Activated T-cell treated with anti-CD3 and anti-CD28 coated beads, Interleukin-2, amount 50 U/mL, for 48 hours (primary cell): ENCODE results near the gene PTPRE.
A peak's percentile ranks its signal among the peaks of the same experiment; 100 is the strongest.

ENCODE experiments used
- DNase-seq, 2 experiments: peaks; one replicate each; pipeline ENCODE4 v3.0.0-alpha.2; 2020

Gene PTPRE

DNA sequence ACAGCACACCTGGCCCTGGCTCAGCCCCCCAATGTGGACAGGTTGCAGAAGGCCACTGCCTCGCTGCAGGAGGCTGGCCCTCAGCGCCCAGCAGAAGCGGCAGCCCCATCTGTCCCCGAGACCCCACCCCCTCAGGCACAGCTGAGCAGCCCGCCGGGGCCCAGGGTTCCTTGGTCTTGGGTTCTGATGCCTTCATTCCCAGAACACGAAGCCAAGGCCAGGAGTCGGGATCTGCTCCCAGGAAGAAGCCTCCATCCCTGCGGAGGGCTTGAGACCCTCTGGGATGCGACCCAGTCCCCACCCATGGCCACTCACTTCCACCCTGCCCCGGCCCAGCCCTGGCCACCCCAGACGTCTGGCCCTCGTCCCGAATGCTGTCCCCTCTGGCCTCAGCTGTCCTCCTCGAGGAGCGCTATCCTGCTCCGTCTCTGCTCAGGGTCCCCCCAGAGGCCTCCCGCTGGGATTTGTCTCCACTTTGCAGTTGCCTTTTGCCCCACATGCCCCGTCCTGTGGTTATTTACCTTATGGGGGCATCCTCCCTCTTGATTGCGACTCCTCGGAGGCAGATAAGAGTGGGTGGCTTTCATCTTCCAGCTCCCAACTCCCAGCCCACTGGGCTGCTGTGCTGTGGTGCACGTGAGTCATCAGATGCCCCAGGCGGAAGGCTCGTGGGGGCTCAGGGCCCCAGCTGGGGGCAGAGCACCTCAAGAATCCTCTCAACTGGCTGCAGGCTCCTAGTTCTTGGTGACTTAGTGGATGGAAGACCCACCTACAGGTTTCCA lies 121.8 kb downstream of the PTPRE start:
- peak; percentile 37 to 48 for DNase-seq

- no peak for DNase-seq
Observed at GRCh38 chr10:128029290-128029651, 122.4 kb downstream of the PTPRE start.

DNA sequence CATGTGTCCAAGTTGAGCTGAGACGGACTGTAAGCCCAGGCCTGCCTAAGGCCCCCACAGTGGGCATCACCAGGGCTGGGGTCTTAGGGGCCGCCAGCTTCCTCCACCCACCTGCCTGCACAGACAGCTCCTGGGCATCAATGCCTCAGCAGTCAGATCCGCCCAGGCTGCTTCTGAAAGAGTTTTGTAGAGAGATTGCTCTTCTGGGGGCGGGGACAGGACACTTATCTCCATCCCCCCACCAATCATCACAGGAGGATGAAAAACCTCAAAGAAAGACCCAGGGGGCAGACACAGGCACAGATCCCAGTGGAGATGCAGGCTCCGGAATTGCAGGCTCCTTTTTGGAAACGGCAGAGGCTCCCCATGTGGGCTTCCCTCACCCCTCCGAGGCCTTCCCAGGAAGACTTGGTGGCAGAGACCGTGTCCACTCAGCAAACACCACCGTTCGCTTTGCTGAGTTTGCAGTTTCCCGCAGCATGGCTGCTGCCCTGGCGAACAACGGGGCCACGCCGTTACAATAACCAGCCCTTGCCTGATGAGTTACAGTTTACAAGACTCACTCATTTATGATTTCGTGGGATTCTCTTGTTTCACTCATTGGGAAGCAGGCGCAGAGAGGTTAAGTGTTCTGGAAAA lies 122.9 kb downstream of the PTPRE start:
- DNase-seq: no peak

DNA sequence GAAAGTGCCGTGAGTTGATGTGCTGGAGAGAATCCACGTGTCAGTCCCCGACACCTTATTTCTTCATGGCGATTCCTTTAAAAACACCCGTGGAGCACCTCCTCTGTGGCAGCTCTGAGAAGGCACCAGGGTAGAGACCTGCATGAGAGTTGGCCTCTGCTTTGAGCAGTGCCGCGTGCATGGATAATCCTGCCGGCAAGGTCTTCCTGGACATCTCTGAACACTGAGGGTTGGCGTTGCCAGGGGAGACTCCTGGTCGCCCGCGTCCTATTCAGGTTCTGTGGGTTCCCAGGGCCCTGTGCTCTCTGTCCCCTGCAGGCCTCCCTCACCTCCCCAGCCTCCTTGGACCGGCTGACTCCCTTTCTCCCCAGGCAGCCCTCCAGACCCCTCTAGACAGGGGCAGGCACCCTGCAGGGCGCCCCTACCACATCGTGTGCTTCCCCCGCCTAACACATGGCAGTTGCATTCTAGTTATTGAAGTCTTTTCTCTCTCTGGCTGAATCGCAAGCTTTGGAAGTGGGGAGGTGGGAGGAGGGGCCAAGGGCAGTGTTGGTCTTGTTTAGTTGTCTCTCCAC lies 123.7 kb downstream of the PTPRE start:
- DNase-seq: no peak

DNA sequence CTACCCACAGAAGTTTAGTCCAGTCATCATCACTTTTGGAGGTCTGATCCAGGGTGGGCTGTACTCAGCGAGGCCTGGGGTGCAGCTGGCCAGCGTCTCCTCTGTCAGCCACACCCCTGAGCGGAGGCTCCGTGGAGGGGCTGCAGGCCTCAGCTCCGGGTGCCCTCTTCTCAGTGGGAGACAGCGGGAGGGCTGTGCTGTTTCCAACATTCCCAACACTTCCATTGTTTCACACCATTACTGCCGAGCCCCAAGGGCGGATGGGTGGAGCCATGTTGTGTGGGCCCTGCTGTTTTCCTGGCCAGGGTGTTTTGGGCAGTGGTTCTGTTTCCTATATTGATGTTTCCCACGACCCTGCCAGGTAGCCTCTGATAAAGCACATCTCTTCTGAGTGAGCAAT lies 124.3 kb downstream of the PTPRE start:
- no peak for DNase-seq

- no peak for DNase-seq
Observed at GRCh38 chr10:128032466-128032865, 125.6 kb downstream of the PTPRE start.

DNA sequence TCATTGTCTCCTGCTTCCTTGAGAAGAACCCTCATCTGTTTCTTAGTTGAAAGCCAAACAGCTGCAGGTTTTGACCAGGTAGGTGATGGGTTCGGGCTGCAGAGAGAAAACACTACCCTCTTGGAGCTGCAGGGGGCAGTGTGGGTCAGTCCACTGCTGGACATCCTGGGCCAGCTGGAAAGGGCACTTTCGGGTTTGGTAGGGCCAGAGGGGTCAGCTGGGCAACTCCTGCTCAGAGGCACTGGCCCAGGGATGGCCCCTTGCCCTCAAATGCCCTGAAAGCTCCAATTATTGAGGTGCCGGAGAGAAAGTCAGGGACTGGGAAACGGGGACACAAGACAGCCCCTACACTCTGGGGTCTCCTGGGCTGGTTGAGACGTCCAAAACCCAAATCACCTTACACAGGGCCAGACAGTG lies 128.7 kb downstream of the PTPRE start:
- DNase-seq: peak; percentile 77 to 81

DNA sequence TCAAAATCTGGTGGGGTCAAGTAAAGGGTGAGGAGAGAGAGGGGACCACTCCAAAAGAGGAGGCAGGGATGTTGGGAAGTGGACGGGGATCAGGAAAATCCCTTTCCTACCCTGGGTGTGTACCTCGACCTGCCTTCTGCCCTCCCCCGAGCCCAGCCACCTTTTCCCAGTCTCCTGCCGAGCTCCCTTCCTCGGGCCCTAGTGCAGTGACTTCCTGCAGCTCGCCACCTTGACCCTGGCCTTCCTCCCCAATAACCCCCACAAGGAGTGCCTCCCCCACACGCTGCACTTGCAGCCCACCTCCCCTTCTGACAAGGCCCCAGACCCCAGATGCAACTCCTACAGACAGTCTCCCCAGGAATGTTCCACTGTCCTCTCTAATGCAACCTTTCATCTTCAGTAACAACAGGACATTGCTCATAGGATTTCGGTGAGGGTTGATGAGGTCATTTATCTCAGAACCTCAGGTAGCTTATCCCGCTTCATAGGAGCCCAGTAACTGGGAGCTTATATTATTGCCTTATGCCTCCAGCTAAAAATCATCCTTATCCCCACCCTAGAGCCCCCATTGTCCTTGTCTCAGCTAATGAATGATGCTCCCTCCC lies 129.2 kb downstream of the PTPRE start:
- no peak for DNase-seq

- DNase-seq: no peak
Observed at GRCh38 chr10:128036746-128037543, 130.0 kb downstream of the PTPRE start.

GRCh38 chr10:128040096-128040495 lies 133.2 kb downstream of the PTPRE start:
- DNase-seq: no peak

DNA sequence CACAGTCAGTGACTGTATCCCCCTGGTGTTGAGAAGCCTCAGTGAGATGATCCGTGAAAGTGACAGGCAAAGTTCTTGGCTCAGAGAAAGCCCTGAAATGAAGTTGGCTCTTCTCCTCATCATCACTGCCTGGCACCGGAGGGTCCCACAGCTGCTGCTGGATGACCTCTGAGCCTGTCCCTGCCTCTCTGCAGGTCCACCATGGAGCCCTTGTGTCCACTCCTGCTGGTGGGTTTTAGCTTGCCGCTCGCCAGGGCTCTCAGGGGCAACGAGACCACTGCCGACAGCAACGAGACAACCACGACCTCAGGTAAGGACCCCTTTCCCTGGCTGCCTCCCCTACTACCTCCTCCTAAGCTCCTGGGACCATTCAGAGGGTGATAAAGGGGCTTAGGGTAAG lies 133.8 kb downstream of the PTPRE start:
- no peak for DNase-seq

- DNase-seq: no peak
Observed at GRCh38 chr10:128042131-128042610, 135.3 kb downstream of the PTPRE start.

DNA sequence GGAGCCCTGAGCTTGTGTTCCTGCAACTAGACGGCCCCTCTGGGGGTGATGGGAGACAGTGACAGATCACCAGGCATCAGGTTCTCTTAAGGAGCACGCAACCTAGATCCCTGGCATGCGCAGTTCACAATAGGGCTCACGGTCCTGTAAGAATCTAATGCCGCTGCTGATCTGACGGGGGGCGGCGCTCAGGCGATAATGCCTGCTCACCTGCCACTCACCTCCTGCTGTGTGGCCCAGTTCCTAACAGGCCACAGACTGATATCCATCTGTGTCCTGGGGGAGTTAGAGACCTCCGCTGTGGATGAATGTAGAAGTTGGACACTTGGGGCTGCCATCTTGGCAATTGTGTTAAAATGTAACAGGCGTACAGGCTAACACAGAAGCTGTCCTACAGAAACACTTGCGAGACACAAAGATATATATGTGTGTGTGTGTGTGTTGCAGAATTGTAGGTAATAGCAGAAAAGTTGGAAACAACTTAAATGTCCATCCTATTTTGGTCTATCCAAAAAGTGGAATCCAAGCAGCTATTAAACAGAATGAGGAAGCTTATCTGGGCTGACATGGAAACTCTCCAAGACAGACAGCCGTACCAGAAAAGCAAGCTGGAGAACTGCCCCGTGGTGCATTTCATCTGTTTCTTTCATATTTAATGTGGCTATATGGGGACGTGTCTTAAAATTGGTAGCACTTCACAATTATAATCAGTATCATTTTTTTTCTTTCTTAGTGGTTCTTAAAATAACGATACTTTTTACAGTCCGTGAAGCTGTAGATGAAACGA lies 136.5 kb downstream of the PTPRE start:
- DNase-seq: no peak

GRCh38 chr10:128044186-128044585 lies 137.3 kb downstream of the PTPRE start:
- no peak for DNase-seq

DNA sequence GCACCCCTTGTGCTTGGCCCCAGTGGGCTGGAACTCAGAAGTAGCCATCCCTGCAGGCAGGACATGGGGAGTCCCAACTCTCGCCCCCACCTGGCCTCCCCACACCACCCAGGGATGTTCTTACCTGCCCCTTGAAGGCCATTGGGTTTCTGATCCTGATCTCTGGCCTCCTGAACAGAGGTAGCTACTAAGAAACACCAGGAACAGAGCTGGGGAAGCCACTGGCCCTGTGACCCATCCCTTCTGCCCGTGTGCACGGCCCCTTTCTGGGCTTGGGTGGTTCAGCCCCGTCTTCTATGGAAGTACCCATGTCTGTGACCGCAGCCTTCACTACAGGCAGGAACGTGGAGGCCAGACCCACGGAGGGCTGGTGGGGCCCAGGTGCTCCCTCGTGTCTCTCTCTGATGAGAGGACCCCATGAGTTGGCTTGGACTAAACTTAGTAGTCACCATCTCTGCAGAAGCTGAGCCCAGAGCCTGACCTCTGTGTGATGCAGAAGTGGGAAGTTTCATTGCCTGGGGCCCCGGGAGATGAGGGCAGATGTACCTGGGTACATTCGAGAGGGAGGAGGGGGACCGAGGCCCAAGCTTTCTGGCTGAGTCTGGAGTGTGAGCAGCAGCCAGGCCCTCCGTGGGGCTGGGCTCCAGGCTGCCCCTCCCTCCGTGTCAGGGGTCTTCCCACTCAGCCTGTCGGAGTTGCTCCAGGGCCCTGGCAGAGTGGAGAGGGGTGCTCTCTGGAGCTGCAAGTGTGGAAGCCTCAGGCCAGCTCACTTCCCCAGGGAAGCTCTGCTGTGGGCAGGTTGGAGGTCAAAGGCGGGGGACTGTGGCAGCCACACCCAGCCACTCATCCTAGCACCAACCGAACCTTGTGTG lies 138.3 kb downstream of the PTPRE start:
- no peak for DNase-seq

DNA sequence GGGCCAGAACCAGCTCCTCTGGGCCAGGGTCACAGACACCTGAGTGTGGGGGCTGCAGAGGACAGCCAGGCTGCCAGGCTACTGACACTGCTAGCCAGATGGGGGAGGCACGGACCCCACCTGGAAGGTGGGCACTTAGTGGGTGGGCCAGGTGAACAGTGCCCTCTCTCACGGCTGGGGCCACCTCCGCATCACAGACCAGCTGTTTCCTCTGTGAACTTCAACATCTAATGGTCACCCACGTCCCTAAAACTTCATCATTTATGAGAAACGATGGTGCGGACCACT lies 138.9 kb downstream of the PTPRE start:
- no peak for DNase-seq

DNA sequence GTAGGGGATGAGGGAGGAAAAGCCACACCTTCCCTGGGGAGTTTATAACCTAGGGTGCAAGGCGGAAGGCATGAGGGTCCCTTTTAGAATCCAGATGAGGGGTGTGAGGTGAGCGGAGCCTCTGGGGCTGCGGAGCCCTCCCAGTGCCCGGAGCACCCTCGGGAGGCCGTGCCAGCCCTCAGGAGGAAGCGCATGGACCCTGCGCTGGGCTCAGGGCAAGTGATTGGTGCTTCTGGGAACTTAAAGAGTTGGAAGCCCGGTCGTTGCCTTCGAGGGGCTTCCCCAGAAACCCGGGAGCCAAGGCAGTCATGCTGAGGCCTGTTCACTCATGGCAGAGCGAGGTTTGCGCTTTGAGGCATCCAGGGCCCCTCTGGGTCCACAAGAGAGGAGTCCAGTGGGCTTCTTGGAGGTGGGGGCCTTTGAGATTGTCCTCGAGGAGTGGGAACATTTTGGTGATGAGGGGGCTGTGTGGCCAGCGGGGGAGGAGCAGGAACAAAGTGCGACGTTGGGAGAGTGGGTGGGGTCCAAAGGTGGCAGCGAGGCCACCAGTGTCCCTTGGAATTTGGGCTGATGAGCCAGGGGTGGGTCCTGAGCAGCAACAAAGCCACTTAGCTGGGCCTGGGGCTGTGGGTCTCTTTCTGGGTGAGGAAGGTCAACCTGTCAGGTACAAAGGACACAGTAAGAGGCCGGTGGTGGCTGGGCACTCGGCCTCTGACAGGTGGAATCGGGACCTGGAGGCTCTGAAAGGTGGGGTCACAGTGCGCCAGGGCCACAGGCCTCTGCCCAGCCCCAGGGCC lies 139.5 kb downstream of the PTPRE start:
- DNase-seq: no peak

DNA sequence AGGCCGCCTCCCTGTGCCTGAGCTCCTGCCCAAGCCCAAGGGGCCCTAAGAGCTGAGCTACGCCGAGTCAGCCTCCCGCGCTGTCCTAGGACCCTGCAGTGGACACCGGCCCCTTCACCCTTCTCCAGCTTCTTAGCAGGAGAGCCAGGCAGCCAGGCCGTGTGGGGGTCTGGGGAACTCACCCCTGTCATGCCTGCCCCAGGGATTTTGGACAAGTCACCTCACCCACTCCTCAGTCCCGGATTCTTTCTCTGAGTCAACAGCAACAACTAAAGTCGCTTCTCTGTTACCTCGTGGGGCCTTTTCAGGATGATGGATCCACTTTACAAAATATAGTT lies 140.0 kb downstream of the PTPRE start:
- DNase-seq: no peak

DNA sequence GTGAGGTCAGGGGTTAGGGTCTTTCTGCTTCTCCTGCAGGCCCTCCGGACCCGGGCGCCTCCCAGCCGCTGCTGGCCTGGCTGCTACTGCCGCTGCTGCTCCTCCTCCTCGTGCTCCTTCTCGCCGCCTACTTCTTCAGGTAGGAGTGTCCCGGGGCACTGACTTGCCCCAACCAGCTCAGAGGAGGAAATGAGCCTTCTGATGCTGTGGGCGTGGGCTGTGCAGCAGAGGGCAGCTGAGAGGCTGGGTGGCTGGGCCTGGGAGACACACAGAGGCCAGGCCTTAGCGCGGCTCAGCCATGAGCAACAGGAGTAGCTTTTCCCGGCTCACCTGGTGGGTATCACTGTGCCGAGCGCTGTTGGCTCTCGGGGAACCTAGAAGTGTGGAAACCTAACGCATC lies 140.4 kb downstream of the PTPRE start:
- DNase-seq: peak; percentile 85 to 88

DNA sequence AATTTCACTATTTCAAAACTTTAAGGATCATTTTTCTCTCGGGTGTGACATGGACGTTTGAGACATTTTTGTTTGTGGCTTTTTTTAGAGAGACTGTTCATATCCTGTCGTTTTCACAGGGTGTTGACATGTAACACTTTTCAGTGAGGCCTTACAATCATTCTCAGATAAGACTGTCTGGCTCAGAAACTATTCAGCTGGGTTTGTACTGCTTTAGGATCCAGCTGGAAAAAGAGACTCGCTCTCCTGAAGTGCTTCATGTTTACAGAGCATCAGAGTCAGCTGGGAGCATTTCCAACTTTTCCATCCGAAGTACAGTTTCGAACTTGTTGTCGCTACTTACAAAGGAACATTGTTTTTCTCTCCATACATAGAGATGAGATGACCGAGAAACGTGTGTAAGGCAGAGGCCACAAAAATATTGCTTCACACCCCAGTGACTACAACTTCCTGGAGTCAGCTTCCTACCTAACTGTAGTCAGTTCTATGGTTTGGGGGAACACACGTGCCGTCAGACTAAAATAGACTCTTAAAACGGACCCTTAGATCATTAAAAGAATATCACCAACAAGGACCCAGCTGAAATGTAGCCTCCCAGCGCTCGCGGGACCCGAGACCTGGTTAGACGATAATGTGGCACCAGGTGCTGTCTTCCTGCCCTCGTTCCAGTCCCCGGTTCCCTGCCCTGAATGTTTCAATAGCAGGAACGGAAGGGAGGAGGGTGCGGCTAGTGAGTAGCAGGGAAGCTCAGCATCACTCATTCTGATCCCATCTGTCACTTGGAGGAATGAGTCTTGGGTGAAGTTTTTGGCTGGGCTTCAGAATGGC lies 141.3 kb downstream of the PTPRE start:
- DNase-seq: peak; percentile 61 to 62
